Large intestine (tissue), 3 donors: ENCODE data around the gene AGBL1. TPM values are rescaled to one million over a fixed set of nuclear protein-coding genes. Genes with fewer than 3 reads are reported as not detected.

Experiments
- DNase-seq, 2 donors: peaks; one replicate each; pipeline versions ENCODE4 v3.0.0 to v3.0.0-alpha.2; 2013
- H3K27ac ChIP-seq: one replicate; pipeline ENCODE4 v1.5.1; 2013; ENCODE audit warnings: low read length
- H3K27me3 ChIP-seq: 2 replicates; pipeline ENCODE4 v1.6.1; 2013; ENCODE audit warnings: low read length; ENCODE audit not compliant: control insufficient read depth, insufficient read depth
- H3K36me3 ChIP-seq: 2 replicates; pipeline ENCODE4 v1.6.1; 2013; ENCODE audit warnings: low read length; ENCODE audit not compliant: control insufficient read depth, insufficient read depth
- H3K4me1 ChIP-seq: one replicate; pipeline ENCODE4 v1.6.1; 2013; ENCODE audit warnings: low read length; ENCODE audit not compliant: control insufficient read depth, insufficient read depth
- H3K4me3 ChIP-seq: one replicate; pipeline ENCODE4 v1.5.1; 2013; ENCODE audit warnings: low read length
- H3K9me3 ChIP-seq: one replicate; pipeline ENCODE4 v1.6.1; 2013; ENCODE audit warnings: mild to moderate bottlenecking, low read depth, low read length, moderate library complexity; ENCODE audit not compliant: control insufficient read depth
- WGBS: methylation state at CpG from one replicate; pipeline ENCODE4 v1.1.5; 2013; ENCODE audit warnings: low lambda C conversion rate; ENCODE audit not compliant: insufficient coverage; 5-methylcytosine and 5-hydroxymethylcytosine counted together
- polyA plus RNA-seq: library from polyadenylated mRNA; unstranded; fragments of 120-200 nt; gene quantifications from one replicate; pipeline ENCODE4 v1.2.1, GENCODE V29; 2013

The AGBL1 gene
- polyA plus RNA-seq, 1 donor: 0.04 TPM

DNA sequence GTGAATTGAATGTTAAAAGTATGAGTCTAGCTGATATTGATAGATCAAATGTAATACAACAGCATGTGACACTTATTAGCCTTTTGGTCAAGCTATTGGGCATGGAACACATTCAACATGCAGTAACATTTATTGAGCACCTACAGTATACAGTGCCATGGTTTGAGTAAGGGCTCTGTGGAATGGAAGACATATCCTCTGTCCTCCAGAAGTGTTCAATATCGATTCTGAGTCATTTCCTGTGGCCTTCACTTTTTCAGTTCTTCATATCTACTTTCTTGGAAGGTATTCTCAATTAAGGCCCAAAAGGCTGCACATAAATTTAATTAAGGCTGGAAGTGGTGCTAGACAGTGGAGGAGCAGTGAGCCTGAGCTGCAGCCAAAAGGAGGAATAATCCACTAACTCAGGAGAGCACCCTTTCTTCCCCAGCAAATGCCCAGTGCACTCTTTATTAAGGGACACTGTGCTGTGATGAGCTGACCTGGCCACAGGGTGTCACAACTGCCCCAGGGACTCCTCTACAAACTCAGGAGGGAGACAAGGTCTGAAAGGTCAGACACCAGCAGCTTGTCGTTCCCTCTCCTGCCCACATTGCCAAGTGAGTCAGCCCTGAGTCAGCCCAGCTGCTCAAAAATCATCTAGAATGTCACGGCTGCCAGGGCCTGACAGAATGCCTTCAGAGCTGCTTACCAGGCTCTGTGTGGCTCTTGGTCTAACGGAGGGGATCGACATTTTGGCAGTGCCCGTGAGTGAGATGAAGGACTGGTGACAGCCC lies 544.8 kb downstream of the AGBL1 start:
- peak overlapping the region; percentile 8 for H3K27ac ChIP-seq
- H3K36me3 ChIP-seq: no peaks in the 10 kb centered on the region
- peaks cover 13% of the 10 kb centered on the region for H3K4me1 ChIP-seq
- H3K4me3 ChIP-seq: no peak overlapping the region
- H3K9me3 ChIP-seq: no peaks in the 10 kb centered on the region
- DNase-seq: peak; percentile 80 to 83
- H3K27me3 ChIP-seq: no peaks in the 10 kb centered on the region
- WGBS: no CpG with 5 or more reads among the region's 6 CpGs

- Histone ChIP-seq H3K4me3 (no peak overlapping the region), H3K36me3 (no peaks in the 10 kb centered on the region), H3K4me1 (peaks cover 6% of the 10 kb centered on the region), H3K27ac (no peak overlapping the region), H3K27me3 (no peaks in the 10 kb centered on the region), H3K9me3 (no peaks in the 10 kb centered on the region)
- peak in 1 of 2 donors; percentile 27 for DNase-seq
- WGBS: 17% methylated on average over 1 of the region's 7 CpGs
These were observed 550.0 kb downstream of the AGBL1 start for GRCh38 chr15:86629409-86630356.

DNA sequence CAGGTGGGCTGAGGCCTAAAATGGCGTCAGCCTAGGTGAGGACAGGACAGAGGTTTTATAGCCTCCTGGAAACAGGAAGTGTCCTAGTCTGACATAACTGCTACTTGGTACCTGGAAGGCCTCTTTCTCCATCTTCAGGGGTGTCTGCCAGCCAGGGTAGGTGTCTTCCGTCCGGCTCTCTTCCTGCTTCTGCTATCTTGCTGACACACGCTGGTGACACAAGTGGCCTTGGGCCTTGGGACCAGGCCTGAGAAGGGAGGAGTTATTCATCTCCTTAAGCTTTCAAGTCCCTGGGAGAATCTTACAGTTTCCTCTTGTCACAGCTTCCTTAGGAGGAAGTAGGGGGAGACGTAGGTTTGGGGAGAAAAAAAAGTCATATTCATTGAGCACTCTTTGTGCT lies 551.3 kb downstream of the AGBL1 start:
- H3K9me3 ChIP-seq: no peaks in the 10 kb centered on the region
- H3K36me3 ChIP-seq: no peaks in the 10 kb centered on the region
- H3K27me3 ChIP-seq: no peaks in the 10 kb centered on the region
- H3K27ac ChIP-seq: no peak overlapping the region
- DNase-seq: no peak
- H3K4me3 ChIP-seq: no peak overlapping the region
- WGBS: 71% methylated on average over 1 of the region's 5 CpGs
- peaks cover 3% of the 10 kb centered on the region for H3K4me1 ChIP-seq

- Histone ChIP-seq H3K27ac (no peak overlapping the region), H3K9me3 (no peaks in the 10 kb centered on the region), H3K4me1 (peaks cover 3% of the 10 kb centered on the region), H3K4me3 (no peak overlapping the region), H3K36me3 (no peaks in the 10 kb centered on the region), H3K27me3 (no peaks in the 10 kb centered on the region)
- WGBS: 100% methylated on average over 1 of the region's 4 CpGs
- DNase-seq: no peak
These were observed 554.5 kb downstream of the AGBL1 start for GRCh38 chr15:86634146-86634545.

GRCh38 chr15:86634992-86635638 lies 555.4 kb downstream of the AGBL1 start:
- no CpG with 5 or more reads among the region's 2 CpGs for WGBS
- Histone ChIP-seq H3K27me3 (no peaks in the 10 kb centered on the region), H3K4me3 (no peak overlapping the region), H3K4me1 (peaks cover 3% of the 10 kb centered on the region), H3K27ac (peak overlapping the region; percentile 16), H3K9me3 (no peaks in the 10 kb centered on the region), H3K36me3 (no peaks in the 10 kb centered on the region)
- peak in 1 of 2 donors; percentile 57 for DNase-seq

DNA sequence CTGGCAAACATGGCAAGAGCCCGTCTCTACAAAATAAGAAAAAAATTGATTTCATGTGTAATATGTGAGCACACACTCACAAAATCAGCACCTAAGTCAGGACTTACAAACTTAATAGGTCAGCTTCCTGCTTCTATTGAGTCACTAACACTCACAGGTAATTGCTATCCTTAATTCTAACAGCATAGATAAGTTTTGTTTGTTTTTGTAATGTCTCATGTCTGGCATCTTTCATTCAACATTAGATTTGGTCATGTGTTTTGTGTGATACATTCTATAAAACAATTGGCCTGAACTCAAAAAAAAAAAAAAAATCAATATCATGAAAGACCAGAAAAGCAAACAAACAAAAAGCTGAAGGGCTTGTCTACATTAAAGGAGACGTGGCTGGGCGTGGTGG lies 564.7 kb downstream of the AGBL1 start:
- no peak for DNase-seq
- WGBS: no CpG with 5 or more reads among the region's 3 CpGs

GRCh38 chr15:86645925-86646500 lies 566.3 kb downstream of the AGBL1 start:
- no peak for DNase-seq
- H3K9me3 ChIP-seq: no peaks in the 10 kb centered on the region
- no peak overlapping the region for H3K4me3 ChIP-seq
- H3K4me1 ChIP-seq: no peaks in the 10 kb centered on the region
- H3K27ac ChIP-seq: no peak overlapping the region
- WGBS: no CpG with 5 or more reads among the region's 7 CpGs
- no peaks in the 10 kb centered on the region for H3K27me3 ChIP-seq
- no peaks in the 10 kb centered on the region for H3K36me3 ChIP-seq

More for the DNA sequence above, 564.7 kb downstream of the AGBL1 start:
- no peaks in the 10 kb centered on the region for H3K27me3 ChIP-seq
- no peaks in the 10 kb centered on the region for H3K4me1 ChIP-seq
- H3K4me3 ChIP-seq: no peak overlapping the region
- no peaks in the 10 kb centered on the region for H3K9me3 ChIP-seq
- no peaks in the 10 kb centered on the region for H3K36me3 ChIP-seq
- no peak overlapping the region for H3K27ac ChIP-seq

DNA sequence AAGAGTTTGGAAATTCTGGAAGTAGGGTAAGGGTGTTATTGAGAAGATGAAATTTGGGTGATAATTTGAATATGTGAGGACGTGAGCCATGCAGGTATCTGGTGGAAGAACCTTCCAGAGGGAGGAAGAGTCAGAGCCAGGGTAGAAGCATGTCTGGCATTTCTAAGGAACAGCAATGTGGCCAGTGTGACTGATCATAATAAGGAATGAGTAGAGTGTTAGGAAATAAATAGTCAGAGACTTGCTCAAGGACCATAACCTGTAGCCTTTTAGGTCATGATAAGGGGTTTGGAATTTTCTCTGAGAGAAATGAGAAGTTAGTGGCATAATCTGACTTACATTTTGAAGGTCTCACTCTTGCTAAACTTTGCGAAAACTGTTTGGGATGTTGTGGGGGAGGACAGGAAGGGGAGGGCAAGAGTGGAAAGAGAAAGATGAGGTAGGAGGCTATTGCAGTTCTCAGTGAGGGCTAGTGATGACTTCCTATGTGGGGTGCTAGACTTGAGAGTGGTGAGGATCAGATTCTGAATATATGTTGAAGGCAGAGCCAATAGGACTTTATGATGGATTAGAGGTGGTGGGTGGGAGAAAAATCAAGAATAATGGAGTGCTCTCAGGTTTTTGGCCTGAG lies 568.3 kb downstream of the AGBL1 start:
- Histone ChIP-seq H3K9me3 (no peaks in the 10 kb centered on the region), H3K36me3 (no peaks in the 10 kb centered on the region), H3K4me1 (no peaks in the 10 kb centered on the region), H3K27ac (no peak overlapping the region), H3K4me3 (no peak overlapping the region), H3K27me3 (no peaks in the 10 kb centered on the region)
- no peak for DNase-seq
- 90% methylated on average over 2 of the region's 2 CpGs for WGBS

DNA sequence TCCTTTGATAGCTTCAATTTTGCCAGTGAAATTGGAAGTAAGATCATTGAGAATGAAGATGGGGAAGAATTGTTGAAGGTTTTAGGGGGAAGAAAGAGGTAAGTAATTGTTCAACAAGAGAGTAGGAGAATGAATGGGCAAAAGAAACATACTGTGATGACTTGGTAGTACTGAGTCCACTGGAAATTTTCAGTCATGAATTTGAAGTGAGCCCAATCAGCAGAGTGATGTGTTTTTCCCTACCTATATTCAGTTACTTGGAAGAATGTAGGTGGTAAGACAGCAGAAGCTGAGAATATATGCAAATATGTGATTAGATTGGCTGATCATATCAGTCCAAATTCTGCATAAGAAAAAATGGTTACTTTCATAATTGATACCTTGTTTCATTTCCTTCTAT lies 569.6 kb downstream of the AGBL1 start:
- Histone ChIP-seq H3K27me3 (no peaks in the 10 kb centered on the region), H3K4me3 (no peak overlapping the region), H3K9me3 (no peaks in the 10 kb centered on the region), H3K27ac (no peak overlapping the region), H3K36me3 (no peaks in the 10 kb centered on the region), H3K4me1 (no peaks in the 10 kb centered on the region)
- DNase-seq: no peak

GRCh38 chr15:86650094-86650493 lies 570.4 kb downstream of the AGBL1 start:
- Histone ChIP-seq H3K9me3 (no peaks in the 10 kb centered on the region), H3K27ac (no peak overlapping the region), H3K27me3 (no peaks in the 10 kb centered on the region), H3K36me3 (no peaks in the 10 kb centered on the region), H3K4me3 (no peak overlapping the region), H3K4me1 (no peaks in the 10 kb centered on the region)
- no peak for DNase-seq
- WGBS: no CpG with 5 or more reads among the region's 1 CpG
